Adrenal gland (tissue), 5 donors: ENCODE data around the gene CPT1C.

Experiments
- CTCF ChIP-seq, 6 experiments: fragments of 450-650 bp in 4 of 6; fragments of 200-600 bp in 2 of 6; sonication (generic) in 1 of 6; IDR thresholded peaks; 1 replicate in 5 of 6; 2 replicates in 1 of 6; pipeline versions ENCODE4 v1.5.1 to v1.8.0; 2016 to 2021; ENCODE audit warnings: antibody characterized with exemption in 6 of 6, mild to moderate bottlenecking in 2 of 6, moderate library complexity in 1 of 6
- POLR2A ChIP-seq, 2 donors: fragments of 450-650 bp; IDR thresholded peaks; one replicate each; pipeline ENCODE4 v1.6.1; 2017; ENCODE audit warnings: antibody characterized with exemption in 2 of 2, mild to moderate bottlenecking in 2 of 2, moderate library complexity in 1 of 2
- donor health status: DM: no; HTN: no; CAD: no.

GRCh38 chr19:49684983-49685553, 5.8 kb upstream of the CPT1C start:
- TF ChIP-seq POLR2A (IDR thresholded peaks at IDR 0.05) (no peak), CTCF (IDR thresholded peaks at IDR 0.05) (no peak)
